ENCODE data around the gene MYO18A.

Gene MYO18A

GRCh38 chr17:29045026-29045425 is 135.2 kb downstream of the MYO18A start:
- no peak for DNase-seq

- no peak for DNase-seq
Observed at GRCh38 chr17:29043539-29044145, 136.6 kb downstream of the MYO18A start.

- no peak for DNase-seq
Observed at GRCh38 chr17:29042679-29043538, 137.3 kb downstream of the MYO18A start, which contains the start of gene PIPOX. Gene PIPOX (plus strand): TSS chr17:29043141. CDS start chr17:29043226, 85 bp downstream.

- DNase-seq: no peak
Observed at GRCh38 chr17:29042026-29042678, 138.0 kb downstream of the MYO18A start.

- DNase-seq: no peak
Observed at GRCh38 chr17:29041571-29041970, 138.6 kb downstream of the MYO18A start.

GRCh38 chr17:29041091-29041490 is 139.1 kb downstream of the MYO18A start:
- DNase-seq: no peak

GRCh38 chr17:29039764-29040598 is 140.2 kb downstream of the MYO18A start:
- no peak for DNase-seq

- DNase-seq: no peak
Observed at GRCh38 chr17:29038085-29038795, 142.0 kb downstream of the MYO18A start.

GRCh38 chr17:29037739-29038084 is 142.5 kb downstream of the MYO18A start:
- DNase-seq: no peak

GRCh38 chr17:29036584-29036983 is 143.6 kb downstream of the MYO18A start:
- DNase-seq: no peak

- DNase-seq: no peak
Observed at GRCh38 chr17:29034510-29034909, 145.7 kb downstream of the MYO18A start.

GRCh38 chr17:29032857-29033197 is 147.4 kb downstream of the MYO18A start:
- DNase-seq: no peak

GRCh38 chr17:29032013-29032856 is 148.0 kb downstream of the MYO18A start:
- DNase-seq: no peak

- no peak for DNase-seq
Observed at GRCh38 chr17:29031488-29031887, 148.7 kb downstream of the MYO18A start.

- no peak for DNase-seq
Observed at GRCh38 chr17:29024316-29024952, 155.8 kb downstream of the MYO18A start.

GRCh38 chr17:29022074-29022473 is 158.1 kb downstream of the MYO18A start:
- no peak for DNase-seq

- no peak for DNase-seq
Observed at GRCh38 chr17:29021226-29021625, 159.0 kb downstream of the MYO18A start.

Data from activated CD8-positive, alpha-beta memory T cell treated with anti-CD3 and anti-CD28 coated beads, Interleukin-2, amount 50 U/mL, for 48 hours (primary cell).